ENCODE measurements around the gene TNS3. TPM values are rescaled to one million over a fixed set of nuclear protein-coding genes. Genes with fewer than 3 reads are reported as not detected.

Gene TNS3
- total and polyA plus RNA-seq, 2 donors (not counting 3 experiments of a cell fraction or from before 2014, with no cell fraction given): 10.4 to 45.1 TPM

DNA sequence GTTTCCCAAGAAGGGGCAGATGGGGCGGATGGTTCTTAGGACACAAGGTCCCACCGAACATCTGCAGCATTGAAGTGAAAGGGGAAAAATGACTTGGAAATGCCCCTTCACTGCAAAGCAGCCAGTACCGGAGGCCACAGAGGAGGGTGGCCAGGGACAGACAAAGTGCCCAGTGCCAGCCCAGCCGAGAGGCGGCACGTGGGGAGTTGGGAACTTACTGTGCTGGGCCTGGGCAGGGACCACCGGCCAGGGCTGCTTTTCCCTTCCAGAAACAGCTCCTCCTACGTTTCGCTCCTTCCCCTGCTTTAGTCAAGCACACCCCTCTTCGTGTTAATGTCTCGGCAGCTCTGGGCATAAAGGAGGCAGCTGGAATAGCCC is 129.2 kb downstream of the TNS3 start:
- BruUV-seq (replicated peaks): TSS peak; percentile 42
- peak overlapping the region; percentile 99 for H3K27ac ChIP-seq (ENCODE audit: insufficient read depth, low read depth, low read length)
- no peaks in the 10 kb centered on the region for H4K20me1 ChIP-seq (replicated peaks; ENCODE audit: control insufficient read depth, extremely low read depth, insufficient read depth, low read length)
- FAIRE-seq: no peak
- POLR2A ChIA-PET: interaction anchor here (0.8 kb wide), 1 partner anchor 17 kb away, joined by 3 read pairs; no protein-coding TSS in a partner anchor
- H3K9ac ChIP-seq (replicated peaks; ENCODE audit: extremely low read depth, insufficient read depth, low read length): peak overlapping the region; percentile 94
- no peaks in the 10 kb centered on the region for H3K9me1 ChIP-seq (replicated peaks; ENCODE audit: control insufficient read depth, extremely low read depth, insufficient read depth, low read length)
- H3K4me3 ChIP-seq (replicated peaks in 1 of 3; ENCODE audit: insufficient read depth in 1 of 3, low read depth in 1 of 3, low read length in 3 of 3): peak overlapping the region in 2 of 3 experiments; percentile 38 to 72
- peaks cover 44% of the 10 kb centered on the region for H3K79me2 ChIP-seq (ENCODE audit: control insufficient read depth, insufficient read depth, low read length)
- H3K27me3 ChIP-seq (ENCODE audit: control insufficient read depth in 2 of 2, insufficient read depth in 2 of 2, low read length in 2 of 2): no peaks in the 10 kb centered on the region
- peak overlapping the region; percentile 95 for H3K4me2 ChIP-seq (ENCODE audit: insufficient read depth, low read length)
- no peak for DNase-seq (ENCODE audit: low read depth, low spot score)
- H3K4me1 ChIP-seq (ENCODE audit: control insufficient read depth, extremely low read depth, insufficient read depth, low read length): peaks cover 39% of the 10 kb centered on the region
- no peaks in the 10 kb centered on the region for H3K9me3 ChIP-seq (replicated peaks; ENCODE audit: control insufficient read depth, insufficient read depth, low read length)
- TF ChIP-seq MYC (IDR thresholded peaks at IDR 0.05; ENCODE audit: low read depth, low read length): no peak
- no peak for TF ChIP-seq FOS (IDR thresholded peaks at IDR 0.05; ENCODE audit: borderline replicate concordance, insufficient read depth, low read length)
- TF ChIP-seq, protein P1, sequence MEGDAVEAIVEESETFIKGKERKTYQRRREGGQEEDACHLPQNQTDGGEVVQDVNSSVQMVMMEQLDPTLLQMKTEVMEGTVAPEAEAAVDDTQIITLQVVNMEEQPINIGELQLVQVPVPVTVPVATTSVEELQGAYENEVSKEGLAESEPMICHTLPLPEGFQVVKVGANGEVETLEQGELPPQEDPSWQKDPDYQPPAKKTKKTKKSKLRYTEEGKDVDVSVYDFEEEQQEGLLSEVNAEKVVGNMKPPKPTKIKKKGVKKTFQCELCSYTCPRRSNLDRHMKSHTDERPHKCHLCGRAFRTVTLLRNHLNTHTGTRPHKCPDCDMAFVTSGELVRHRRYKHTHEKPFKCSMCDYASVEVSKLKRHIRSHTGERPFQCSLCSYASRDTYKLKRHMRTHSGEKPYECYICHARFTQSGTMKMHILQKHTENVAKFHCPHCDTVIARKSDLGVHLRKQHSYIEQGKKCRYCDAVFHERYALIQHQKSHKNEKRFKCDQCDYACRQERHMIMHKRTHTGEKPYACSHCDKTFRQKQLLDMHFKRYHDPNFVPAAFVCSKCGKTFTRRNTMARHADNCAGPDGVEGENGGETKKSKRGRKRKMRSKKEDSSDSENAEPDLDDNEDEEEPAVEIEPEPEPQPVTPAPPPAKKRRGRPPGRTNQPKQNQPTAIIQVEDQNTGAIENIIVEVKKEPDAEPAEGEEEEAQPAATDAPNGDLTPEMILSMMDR (IDR thresholded peaks at IDR 0.05; ENCODE audit: extremely low read depth in 1 of 2, insufficient read depth in 1 of 2, low read depth in 1 of 2, low read length in 2 of 2): no peak
- TF ChIP-seq, protein P2, sequence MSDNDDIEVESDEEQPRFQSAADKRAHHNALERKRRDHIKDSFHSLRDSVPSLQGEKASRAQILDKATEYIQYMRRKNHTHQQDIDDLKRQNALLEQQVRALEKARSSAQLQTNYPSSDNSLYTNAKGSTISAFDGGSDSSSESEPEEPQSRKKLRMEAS (IDR thresholded peaks at IDR 0.05; ENCODE audit: insufficient read depth, insufficient read length): no peak
- TF ChIP-seq POLR2A (IDR thresholded peaks at IDR 0.05; ENCODE audit: low read depth, low read length): no peak
- no peak for TF ChIP-seq JUN (IDR thresholded peaks at IDR 0.05; ENCODE audit: borderline replicate concordance, insufficient read depth, insufficient read length, low read depth)
- TF ChIP-seq EZH2 (IDR thresholded peaks at IDR 0.05; ENCODE audit: borderline replicate concordance, low read depth, low read length, severe bottlenecking): no peak
- no peak for TF ChIP-seq GATA2 (IDR thresholded peaks at IDR 0.05; ENCODE audit: insufficient read depth, insufficient read length, low read depth, low read length)
- no peak for TF ChIP-seq POLR2AphosphoS5 (IDR thresholded peaks at IDR 0.05; ENCODE audit: insufficient read depth, low read depth, low read length)
- dilution Hi-C loops (cut with MboI; ENCODE audit: extremely low pct_ligation_motif_present, low sequenced_read_pairs) (no loop called here), intact Hi-C loops (cut with micrococcal nuclease) (loop anchor here (1.0 to 10.0 kb wide), 7 partner anchors 23 to 632 kb away; partner anchors contain the start of genes TNS3 and UPP1)
- CTCF ChIA-PET: interaction anchor here (0.9 to 4.5 kb wide), 10 partner anchors 8 to 366 kb away, joined by 3 to 24 read pairs (median 6); no protein-coding TSS in a partner anchor
- no peaks in the 10 kb centered on the region for H3K36me3 ChIP-seq (ENCODE audit: control insufficient read depth in 2 of 2, extremely low read depth in 1 of 2, insufficient read depth in 2 of 2, low read length in 2 of 2)
- peak overlapping the region; percentile 71 for H2AFZ ChIP-seq (ENCODE audit: low read depth, low read length)

Measured in endothelial cell of umbilical vein (primary cell).